Nephron (organoid): ENCODE results near the gene NPS.

Experiments used
- H3K27ac Mint-ChIP-seq, 3 experiments: 2 replicates each; pipeline ENCODE4 v1.8.0; 2020; ENCODE audit warnings: mixed read lengths in 3 of 3, mild to moderate bottlenecking in 2 of 3, moderate library complexity in 1 of 3
- H3K27me3 Mint-ChIP-seq: 2 replicates; pipeline ENCODE4 v1.8.0; 2021; ENCODE audit warnings: low read depth, mild to moderate bottlenecking, moderate library complexity, mixed read lengths
- H3K36me3 Mint-ChIP-seq: 2 replicates; pipeline ENCODE4 v1.8.0; 2020; ENCODE audit warnings: low read depth, mixed read lengths
- H3K4me1 Mint-ChIP-seq: 2 replicates; pipeline ENCODE4 v1.8.0; 2020; ENCODE audit warnings: mixed read lengths
- H3K4me3 Mint-ChIP-seq, 3 experiments: 2 replicates each; pipeline ENCODE4 v1.8.0; 2020; ENCODE audit warnings: mild to moderate bottlenecking in 3 of 3, mixed read lengths in 3 of 3, moderate library complexity in 2 of 3
- H3K9me3 Mint-ChIP-seq: 2 replicates; pipeline ENCODE4 v1.8.0; 2020; ENCODE audit warnings: mixed read lengths
- CTCF ChIP-seq, 3 experiments: fragments of 200-600 bp; sonication (generic); IDR thresholded peaks; one replicate each; pipeline ENCODE4 v1.5.0; 2021; ENCODE audit warnings: antibody characterized with exemption in 3 of 3; ENCODE audit not compliant: unreplicated experiment in 3 of 3

NPS gene

DNA sequence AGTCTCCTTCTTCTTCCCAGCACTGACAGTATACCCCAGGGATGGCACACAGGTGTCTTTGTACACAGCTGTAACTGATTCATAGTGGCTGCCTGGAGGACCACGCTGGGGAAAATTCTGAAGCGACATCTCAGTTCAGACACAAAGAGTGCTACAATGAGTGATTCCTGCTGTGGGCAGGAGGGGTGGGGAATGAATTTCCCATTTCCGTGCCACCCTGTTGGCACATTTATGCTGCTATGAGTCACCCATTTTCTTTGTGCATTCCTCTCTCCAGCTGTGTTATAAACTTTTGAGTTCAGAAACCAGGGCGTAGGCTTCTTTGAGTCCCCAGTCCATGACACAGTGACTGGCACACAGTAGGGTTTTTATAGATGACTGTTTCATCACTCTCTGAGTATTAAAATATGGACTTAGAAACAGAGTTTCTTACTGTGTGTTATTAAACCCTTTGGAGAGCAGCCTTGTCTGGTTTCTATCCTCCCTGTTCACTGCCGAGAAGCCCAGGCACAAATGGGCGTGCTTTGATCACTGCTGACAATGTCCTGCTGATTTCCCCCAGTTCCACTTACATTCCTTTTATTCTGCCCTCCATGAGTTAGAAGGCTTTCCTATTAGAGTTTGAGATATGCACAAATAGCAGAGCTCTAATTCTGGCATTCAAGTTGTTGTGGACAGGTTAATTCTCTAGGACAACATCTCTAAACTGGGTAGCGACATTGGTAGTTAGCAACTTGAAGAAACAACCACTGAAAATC lies 24.0 kb upstream of the NPS start:
- peaks cover 5% of the 10 kb centered on the region for H3K27me3 Mint-ChIP-seq
- no peak overlapping the region for H3K4me3 Mint-ChIP-seq
- H3K36me3 Mint-ChIP-seq = no peaks in the 10 kb centered on the region
- H3K9me3 Mint-ChIP-seq = no peaks in the 10 kb centered on the region
- TF ChIP-seq CTCF (IDR thresholded peaks at IDR 0.05; ENCODE audit: unreplicated experiment in 3 of 3) = no peak
- H3K4me1 Mint-ChIP-seq = peaks cover 38% of the 10 kb centered on the region
- no peak overlapping the region for H3K27ac Mint-ChIP-seq

GRCh38 chr10:127525686-127526085 lies 23.4 kb upstream of the NPS start:
- peaks cover 4% of the 10 kb centered on the region for H3K27me3 Mint-ChIP-seq
- H3K9me3 Mint-ChIP-seq = no peaks in the 10 kb centered on the region
- TF ChIP-seq CTCF (IDR thresholded peaks at IDR 0.05; ENCODE audit: unreplicated experiment in 3 of 3) = no peak

DNA sequence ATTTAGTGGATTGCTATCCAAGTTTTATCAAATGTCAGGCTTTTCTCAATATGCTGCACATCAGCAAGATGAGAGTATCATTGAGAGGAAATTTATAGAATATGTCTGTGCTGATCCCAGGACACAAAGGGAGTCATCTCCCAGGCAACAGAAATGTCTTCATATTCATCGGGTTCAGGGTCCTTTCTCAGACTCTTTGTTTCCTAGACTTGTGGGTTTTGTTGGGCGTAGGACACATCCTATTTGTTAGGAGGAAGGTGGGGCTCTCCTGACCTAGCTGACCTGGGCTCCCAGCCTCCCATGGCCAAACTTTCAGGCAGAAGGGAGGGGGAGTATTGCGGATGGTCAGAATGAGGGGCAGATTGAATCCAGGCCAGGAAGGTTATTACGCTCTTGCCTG lies 22.9 kb upstream of the NPS start:
- H3K4me1 Mint-ChIP-seq = peaks cover 38% of the 10 kb centered on the region
- H3K27me3 Mint-ChIP-seq = peaks cover 4% of the 10 kb centered on the region
- H3K9me3 Mint-ChIP-seq = no peaks in the 10 kb centered on the region
- H3K36me3 Mint-ChIP-seq = no peaks in the 10 kb centered on the region
- TF ChIP-seq CTCF (IDR thresholded peaks at IDR 0.05; ENCODE audit: unreplicated experiment in 3 of 3) = no peak
- no peak overlapping the region for H3K27ac Mint-ChIP-seq
- no peak overlapping the region for H3K4me3 Mint-ChIP-seq

More at GRCh38 chr10:127525686-127526085, 23.4 kb upstream of the NPS start:
- peaks cover 38% of the 10 kb centered on the region for H3K4me1 Mint-ChIP-seq
- no peak overlapping the region for H3K27ac Mint-ChIP-seq
- no peak overlapping the region for H3K4me3 Mint-ChIP-seq
- H3K36me3 Mint-ChIP-seq = no peaks in the 10 kb centered on the region

- Mint-ChIP-seq H3K27ac (peak overlapping the region in 2 of 3 experiments; percentile 22 to 84), H3K9me3 (no peaks in the 10 kb centered on the region), H3K4me1 (peaks cover 38% of the 10 kb centered on the region), H3K36me3 (no peaks in the 10 kb centered on the region), H3K27me3 (peaks cover 4% of the 10 kb centered on the region), H3K4me3 (no peak overlapping the region)
- TF ChIP-seq CTCF (IDR thresholded peaks at IDR 0.05; ENCODE audit: unreplicated experiment in 3 of 3) = no peak
Measured at GRCh38 chr10:127527320-127527719, 21.8 kb upstream of the NPS start.

- no peak overlapping the region for H3K4me3 Mint-ChIP-seq
- H3K9me3 Mint-ChIP-seq = no peaks in the 10 kb centered on the region
- peak overlapping the region in 2 of 3 experiments; percentile 22 to 84 for H3K27ac Mint-ChIP-seq
- no peaks in the 10 kb centered on the region for H3K36me3 Mint-ChIP-seq
- TF ChIP-seq CTCF (IDR thresholded peaks at IDR 0.05; ENCODE audit: unreplicated experiment in 3 of 3) = no peak
- H3K4me1 Mint-ChIP-seq = peaks cover 38% of the 10 kb centered on the region
- peaks cover 4% of the 10 kb centered on the region for H3K27me3 Mint-ChIP-seq
Measured at GRCh38 chr10:127527891-127528290, 21.2 kb upstream of the NPS start.

- H3K9me3 Mint-ChIP-seq = peaks cover 3% of the 10 kb centered on the region
- H3K27ac Mint-ChIP-seq = no peak overlapping the region
- H3K4me1 Mint-ChIP-seq = peaks cover 16% of the 10 kb centered on the region
- no peak for TF ChIP-seq CTCF (IDR thresholded peaks at IDR 0.05; ENCODE audit: unreplicated experiment in 3 of 3)
- no peak overlapping the region for H3K4me3 Mint-ChIP-seq
- H3K36me3 Mint-ChIP-seq = no peaks in the 10 kb centered on the region
- H3K27me3 Mint-ChIP-seq = no peaks in the 10 kb centered on the region
Measured at GRCh38 chr10:127532193-127532592, 16.9 kb upstream of the NPS start.
